ENCODE results near the gene SOX3.

Gene SOX3

GRCh38 chrX:140492066-140492994, 12.5 kb downstream of the SOX3 start:
- DNase-seq: no peak

GRCh38 chrX:140480765-140481164, 24.1 kb downstream of the SOX3 start:
- no peak for DNase-seq

- DNase-seq: no peak
These were observed 26.9 kb downstream of the SOX3 start for GRCh38 chrX:140477987-140478386.

- no peak for DNase-seq
These were observed 29.8 kb downstream of the SOX3 start for GRCh38 chrX:140475025-140475424.

- no peak for DNase-seq
These were observed 37.7 kb downstream of the SOX3 start for GRCh38 chrX:140467211-140467610.
